Lung (tissue), 12 donors: Measurements from ENCODE around the gene HSBP1L1. TPM values are rescaled to one million over a fixed set of nuclear protein-coding genes. Genes with fewer than 3 reads are reported as not detected.

Experiments
- ATAC-seq: fragments of 200-7000 bp; cut with Tn5 transposase; one replicate; pipeline ENCODE4 v1.9.1; 2020; ENCODE audit warnings: moderate number of reproducible peaks; ENCODE audit not compliant: insufficient read depth, low FRiP score
- DNase-seq, 3 donors: peaks; one replicate each; pipeline ENCODE4 v3.0.0-alpha.2; 2013 to 2017
- H3K27ac ChIP-seq, 2 donors: one replicate each; pipeline ENCODE4 v1.5.1; 2013; ENCODE audit warnings: mild to moderate bottlenecking in 2 of 2, moderate library complexity in 2 of 2, control low read depth in 1 of 2, inconsistent platforms in 1 of 2, low read depth in 1 of 2, low read length in 1 of 2
- H3K27me3 ChIP-seq, 3 donors: one replicate each; pipeline ENCODE4 v1.5.1; 2013; ENCODE audit warnings: low read length in 2 of 3; ENCODE audit not compliant: control insufficient read depth in 3 of 3, insufficient read depth in 3 of 3
- H3K36me3 ChIP-seq, 4 donors: one replicate each; pipeline ENCODE4 v1.5.1; 2013; ENCODE audit warnings: low read length in 4 of 4, mild to moderate bottlenecking in 1 of 4, moderate library complexity in 1 of 4; ENCODE audit not compliant: control insufficient read depth in 4 of 4, insufficient read depth in 4 of 4
- H3K4me1 ChIP-seq, 5 donors: one replicate each; pipeline ENCODE4 v1.5.1; 2013; ENCODE audit warnings: low read length in 5 of 5, mild to moderate bottlenecking in 2 of 5, moderate library complexity in 1 of 5; ENCODE audit not compliant: control insufficient read depth in 5 of 5, insufficient read depth in 5 of 5
- H3K4me3 ChIP-seq: one replicate; pipeline ENCODE4 v1.5.1; 2013; ENCODE audit warnings: mild to moderate bottlenecking, control low read depth, moderate library complexity
- H3K9ac ChIP-seq, 2 donors: one replicate each; pipeline ENCODE4 v1.5.1; 2013; ENCODE audit warnings: low read length in 2 of 2, control low read depth in 1 of 2; ENCODE audit not compliant: insufficient read depth in 1 of 2
- H3K9me3 ChIP-seq, 4 donors: one replicate each; pipeline ENCODE4 v1.5.1; 2013; ENCODE audit warnings: low read length in 3 of 4, mild to moderate bottlenecking in 1 of 4, moderate library complexity in 1 of 4; ENCODE audit not compliant: control insufficient read depth in 4 of 4, insufficient read depth in 3 of 4
- WGBS, 2 donors: extraction: QIAGEN DNeasy Blood & Tissue Kit; methylation state at CpG; one replicate each; pipeline ENCODE4 v1.1.7; 2013; 5-methylcytosine and 5-hydroxymethylcytosine counted together
- polyA plus RNA-seq, 2 donors: library from polyadenylated mRNA; stranded (reverse); fragments of 200-250 nt; gene quantifications; one replicate each; pipeline ENCODE4 v1.2.1, GENCODE V29; 2013
- total RNA-seq, 2 donors: library from RNA; depleted of rRNA in 1 of 2; stranded (reverse); fragments of >200 nt in 1 of 2; gene quantifications; one replicate each; pipeline ENCODE4 v1.2.1, GENCODE V29; 2014 to 2021
- TF ChIP-seq, protein P1 (sequence below): IDR thresholded peaks from 2 replicates; pipeline ENCODE4 v1.5.1; 2012; ENCODE audit warnings: mild to moderate bottlenecking; ENCODE audit errors: control extremely low read depth, extremely low read depth
- donor health status: control.
- donor health status: control.
- donor health status: Bipolar disorder and iron deficiency.
- donor health status: healthy.
- donor health status: DM: yes; HTN: yes; CAD: no.

HSBP1L1 gene
- total and polyA plus RNA-seq, 4 donors: 23.2 to 80.9 (median 34.3) TPM

DNA sequence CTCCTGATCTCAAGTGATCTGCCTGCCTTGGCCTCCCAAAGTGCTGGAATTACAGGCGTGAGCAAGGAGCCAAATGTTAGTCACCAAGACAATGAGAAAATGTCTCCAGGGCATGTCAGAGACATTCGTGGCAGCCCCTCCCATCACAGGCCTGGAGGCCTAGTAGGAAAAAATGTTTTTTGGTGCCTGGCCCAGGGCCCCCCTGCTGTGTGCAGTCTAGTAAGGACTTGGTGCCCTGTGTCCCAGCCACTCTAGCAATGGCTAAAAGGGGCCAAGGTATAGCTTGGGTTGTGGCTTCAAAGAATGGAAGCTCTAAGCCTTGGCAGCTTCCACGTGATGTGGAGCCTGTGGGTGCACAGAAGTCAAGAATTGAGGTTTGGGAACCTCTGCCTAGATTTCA, 36.4 kb downstream of the HSBP1L1 start:
- Histone ChIP-seq H3K27ac (no peak overlapping the region), H3K9me3 (peaks cover 0 to 15% (median 5%) of the 10 kb centered on the region in 4 donors), H3K36me3 (no peaks in the 10 kb centered on the region), H3K27me3 (no peaks in the 10 kb centered on the region), H3K4me3 (no peak overlapping the region), H3K9ac (no peak overlapping the region), H3K4me1 (no peaks in the 10 kb centered on the region)
- WGBS, 2 donors: 80 to 92% methylated on average over 3 of the region's 3 CpGs
- ATAC-seq (no peak), DNase-seq (no peak)
- TF ChIP-seq, protein P1, sequence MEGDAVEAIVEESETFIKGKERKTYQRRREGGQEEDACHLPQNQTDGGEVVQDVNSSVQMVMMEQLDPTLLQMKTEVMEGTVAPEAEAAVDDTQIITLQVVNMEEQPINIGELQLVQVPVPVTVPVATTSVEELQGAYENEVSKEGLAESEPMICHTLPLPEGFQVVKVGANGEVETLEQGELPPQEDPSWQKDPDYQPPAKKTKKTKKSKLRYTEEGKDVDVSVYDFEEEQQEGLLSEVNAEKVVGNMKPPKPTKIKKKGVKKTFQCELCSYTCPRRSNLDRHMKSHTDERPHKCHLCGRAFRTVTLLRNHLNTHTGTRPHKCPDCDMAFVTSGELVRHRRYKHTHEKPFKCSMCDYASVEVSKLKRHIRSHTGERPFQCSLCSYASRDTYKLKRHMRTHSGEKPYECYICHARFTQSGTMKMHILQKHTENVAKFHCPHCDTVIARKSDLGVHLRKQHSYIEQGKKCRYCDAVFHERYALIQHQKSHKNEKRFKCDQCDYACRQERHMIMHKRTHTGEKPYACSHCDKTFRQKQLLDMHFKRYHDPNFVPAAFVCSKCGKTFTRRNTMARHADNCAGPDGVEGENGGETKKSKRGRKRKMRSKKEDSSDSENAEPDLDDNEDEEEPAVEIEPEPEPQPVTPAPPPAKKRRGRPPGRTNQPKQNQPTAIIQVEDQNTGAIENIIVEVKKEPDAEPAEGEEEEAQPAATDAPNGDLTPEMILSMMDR: no peak

DNA sequence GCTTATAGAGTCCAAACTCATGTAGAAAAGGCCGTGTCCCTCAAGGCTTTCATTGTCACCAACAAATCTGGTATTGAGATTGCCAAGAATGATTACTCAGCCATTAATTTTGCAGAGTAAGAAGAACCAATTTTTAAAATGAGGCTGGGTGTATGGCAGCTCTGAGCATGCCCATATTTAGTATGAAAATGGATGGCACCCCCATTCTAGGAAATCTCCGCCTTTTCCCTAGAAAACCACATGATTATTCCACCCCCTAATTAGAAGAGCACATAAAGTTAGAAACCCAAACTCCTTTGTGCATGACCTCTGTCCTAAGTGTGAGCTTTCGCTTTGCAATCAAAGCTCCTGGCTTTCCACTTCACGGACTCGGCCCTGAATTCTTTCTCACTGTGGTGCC, 38.0 kb downstream of the HSBP1L1 start:
- H3K36me3 ChIP-seq: no peaks in the 10 kb centered on the region
- no peak for ATAC-seq
- H3K4me3 ChIP-seq: no peak overlapping the region
- H3K4me1 ChIP-seq: no peaks in the 10 kb centered on the region
- no peak overlapping the region for H3K27ac ChIP-seq
- H3K9me3 ChIP-seq: peaks cover 0 to 15% (median 5%) of the 10 kb centered on the region in 4 donors
- no peak overlapping the region for H3K9ac ChIP-seq
- TF ChIP-seq, protein P1: no peak
- no peak for DNase-seq
- 93 to 98% methylated on average over 5 of the region's 5 CpGs for WGBS, 2 donors
- H3K27me3 ChIP-seq: no peaks in the 10 kb centered on the region

- Histone ChIP-seq H3K4me1 (no peaks in the 10 kb centered on the region), H3K27me3 (no peaks in the 10 kb centered on the region), H3K4me3 (no peak overlapping the region), H3K9me3 (peaks cover 0 to 15% (median 7%) of the 10 kb centered on the region in 4 donors), H3K27ac (no peak overlapping the region), H3K36me3 (peaks cover 0 to 4% (median 0%) of the 10 kb centered on the region in 4 donors), H3K9ac (no peak overlapping the region)
- TF ChIP-seq, protein P1: no peak
- DNase-seq (no peak), ATAC-seq (no peak)
- 87 to 92% methylated on average over 12 of the region's 12 CpGs for WGBS, 2 donors
These were observed 40.3 kb downstream of the HSBP1L1 start for GRCh38 chr18:80004600-80005342.
